T-helper 1 cell (primary cell): ENCODE data around the gene MAP2K7.
A peak's percentile ranks its signal among the peaks of the same experiment; 100 is the strongest.
"Not testable (repeated sequence)": the region's sequence is repeated elsewhere in the genome, so short reads cannot be mapped to it uniquely, and the experiment has no call there.

Source experiments
- DNase-seq, 5 donors: peaks; one replicate each; pipeline ENCODE4 v3.0.0-alpha.2; 2012 to 2020

Gene MAP2K7

DNA sequence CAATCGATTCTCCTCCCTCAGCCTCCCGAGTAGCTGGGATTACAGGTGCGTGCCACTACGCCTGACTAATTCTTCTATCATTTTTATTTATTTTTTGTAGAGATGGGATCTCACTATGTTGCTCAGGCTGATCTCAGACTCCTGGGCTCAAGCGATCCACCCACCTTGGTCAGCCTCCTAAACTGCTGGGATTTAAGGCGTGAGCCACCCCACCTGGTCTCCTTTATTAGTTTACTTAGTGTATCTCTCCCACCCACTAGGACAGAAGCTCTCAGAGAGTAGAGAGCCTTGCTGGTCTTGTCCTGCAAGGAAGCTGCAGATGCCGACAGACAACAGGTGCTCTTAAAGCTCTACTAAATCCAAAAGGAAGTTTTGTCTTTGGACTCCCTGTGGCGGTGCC lies 17.9 kb upstream of the MAP2K7 start:
- no peak for DNase-seq

DNA sequence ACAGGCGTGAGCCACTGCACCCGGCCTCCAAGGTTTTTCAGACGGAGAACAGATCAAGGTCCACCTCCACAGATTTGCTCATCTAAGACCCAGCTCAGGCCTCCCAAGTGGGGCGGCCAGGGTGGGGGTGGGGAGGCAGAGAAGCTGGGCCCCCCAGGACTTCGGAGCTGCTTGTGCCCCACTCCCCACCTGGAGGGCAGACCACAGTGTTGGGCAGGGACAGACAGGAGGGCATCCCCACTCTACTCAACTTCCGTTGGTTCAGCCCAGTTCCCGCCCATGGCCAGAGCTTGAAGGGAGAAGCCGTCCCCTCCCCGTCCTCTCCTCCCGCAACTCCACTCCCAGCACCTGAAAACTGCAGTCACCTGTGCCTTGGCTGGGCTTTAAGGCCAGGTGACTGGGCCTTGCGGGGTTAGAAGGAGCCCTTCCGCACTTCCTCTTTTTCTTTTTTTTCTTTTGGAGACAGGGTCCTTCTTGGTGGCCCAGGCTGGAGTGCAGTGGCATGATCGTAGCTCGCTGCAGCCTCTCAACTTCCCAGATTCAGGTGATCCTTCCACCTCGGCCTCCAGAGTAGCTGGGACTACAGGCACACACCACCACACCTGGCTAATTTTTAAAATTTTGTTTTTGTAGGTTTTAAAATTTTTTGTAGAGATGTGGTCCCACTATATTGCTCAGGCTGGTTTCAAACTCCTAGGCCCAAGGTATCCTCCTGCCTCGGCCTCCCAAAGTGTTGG lies 16.1 kb upstream of the MAP2K7 start:
- no peak for DNase-seq

DNA sequence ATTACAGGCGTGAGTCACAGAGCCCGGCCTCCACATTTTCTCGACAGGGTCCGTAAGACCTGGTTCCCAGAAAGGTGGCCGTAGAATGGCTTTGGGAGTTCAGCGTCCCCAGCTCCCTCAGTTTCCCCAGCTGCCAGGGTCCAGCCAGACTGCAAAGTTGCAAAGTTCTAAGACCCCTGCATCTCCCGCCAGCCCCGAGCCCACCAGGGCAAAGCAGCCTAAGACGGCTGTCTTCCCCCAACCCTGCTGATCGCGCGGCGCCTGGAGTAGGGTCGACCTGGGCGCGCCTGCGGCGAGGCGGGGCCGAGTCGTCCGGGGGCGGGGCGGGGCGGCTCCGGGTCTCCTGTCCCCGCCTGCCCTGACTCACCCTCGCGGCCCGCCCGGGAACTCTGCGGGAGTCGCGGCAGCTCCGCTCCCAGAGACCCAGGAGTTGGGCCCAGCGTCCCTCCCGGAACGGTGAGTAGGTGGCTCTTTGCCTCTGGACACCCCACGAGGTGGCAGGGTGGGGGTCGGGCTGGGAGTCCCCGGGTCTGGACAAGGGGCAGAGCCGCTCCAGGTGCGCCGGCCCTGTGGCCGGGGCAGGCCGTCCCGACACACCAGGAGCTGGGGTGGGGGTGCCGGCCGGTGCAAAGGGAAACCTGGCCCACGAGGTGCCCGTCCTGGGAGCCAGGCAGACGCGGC lies 15.4 kb upstream of the MAP2K7 start, which contains the start of gene LRRC8E:
Gene LRRC8E (plus strand): TSS at position 366 of the 681 bp plus-strand sequence. CDS start 7,094 bp downstream, outside the sequence.
- no peak for DNase-seq

GRCh38 chr19:7888826-7889217 lies 14.9 kb upstream of the MAP2K7 start:
- no peak for DNase-seq

- DNase-seq, result not testable (repeated sequence)
Observed at GRCh38 chr19:7893362-7894101, 10.1 kb upstream of the MAP2K7 start.

GRCh38 chr19:7894612-7895309 lies 8.9 kb upstream of the MAP2K7 start:
- no peak for DNase-seq

DNA sequence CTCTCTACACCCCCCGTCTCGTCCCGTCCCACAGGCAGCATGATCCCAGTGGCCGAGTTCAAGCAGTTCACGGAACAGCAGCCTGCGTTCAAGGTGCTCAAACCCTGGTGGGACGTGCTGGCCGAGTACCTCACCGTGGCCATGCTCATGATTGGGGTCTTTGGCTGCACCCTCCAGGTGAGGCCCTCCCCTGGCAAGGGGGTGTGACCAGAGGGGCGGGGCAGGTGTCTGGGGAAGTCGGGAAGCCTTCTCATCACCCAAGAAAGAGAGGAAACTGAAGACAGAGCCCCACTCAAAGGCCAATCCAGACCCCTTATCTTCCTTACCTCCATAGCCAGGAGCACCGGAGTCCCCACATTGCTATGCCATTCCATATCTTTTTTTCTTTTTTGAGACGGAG lies 8.1 kb upstream of the MAP2K7 start:
- no peak for DNase-seq

DNA sequence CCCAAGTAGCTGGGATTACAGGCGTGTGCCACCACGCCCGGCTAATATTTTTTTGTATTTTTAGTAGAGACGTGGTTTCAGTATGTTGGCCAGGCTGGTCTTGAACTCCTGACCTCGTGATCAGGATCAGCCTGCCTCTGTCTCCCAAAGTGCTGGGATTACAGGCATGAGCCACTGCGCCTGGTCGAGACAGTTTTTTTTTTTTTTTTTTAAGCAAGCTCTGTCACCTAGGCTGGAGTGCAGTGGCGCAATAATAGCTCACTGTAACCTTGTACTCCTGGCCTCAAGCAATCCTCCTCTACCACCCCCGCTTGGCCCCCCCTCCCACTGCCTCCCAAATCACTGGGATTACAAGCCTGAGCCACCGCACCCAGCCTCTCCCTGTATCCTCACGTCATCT lies 6.4 kb upstream of the MAP2K7 start:
- DNase-seq, result no peak

DNA sequence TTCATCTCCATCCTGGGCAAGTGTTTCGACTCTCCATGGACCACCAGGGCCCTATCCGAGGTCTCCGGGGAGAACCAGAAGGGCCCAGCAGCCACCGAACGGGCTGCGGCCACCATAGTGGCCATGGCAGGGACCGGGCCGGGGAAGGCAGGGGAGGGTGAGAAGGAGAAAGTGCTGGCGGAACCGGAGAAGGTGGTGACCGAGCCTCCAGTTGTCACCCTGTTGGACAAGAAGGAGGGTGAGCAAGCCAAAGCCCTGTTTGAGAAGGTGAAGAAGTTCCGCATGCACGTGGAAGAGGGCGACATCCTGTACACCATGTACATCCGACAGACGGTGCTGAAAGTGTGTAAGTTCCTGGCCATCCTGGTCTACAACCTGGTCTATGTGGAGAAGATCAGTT lies 4.7 kb upstream of the MAP2K7 start:
- DNase-seq, result no peak

GRCh38 chr19:7899751-7900378 lies 3.8 kb upstream of the MAP2K7 start:
- no peak for DNase-seq

DNA sequence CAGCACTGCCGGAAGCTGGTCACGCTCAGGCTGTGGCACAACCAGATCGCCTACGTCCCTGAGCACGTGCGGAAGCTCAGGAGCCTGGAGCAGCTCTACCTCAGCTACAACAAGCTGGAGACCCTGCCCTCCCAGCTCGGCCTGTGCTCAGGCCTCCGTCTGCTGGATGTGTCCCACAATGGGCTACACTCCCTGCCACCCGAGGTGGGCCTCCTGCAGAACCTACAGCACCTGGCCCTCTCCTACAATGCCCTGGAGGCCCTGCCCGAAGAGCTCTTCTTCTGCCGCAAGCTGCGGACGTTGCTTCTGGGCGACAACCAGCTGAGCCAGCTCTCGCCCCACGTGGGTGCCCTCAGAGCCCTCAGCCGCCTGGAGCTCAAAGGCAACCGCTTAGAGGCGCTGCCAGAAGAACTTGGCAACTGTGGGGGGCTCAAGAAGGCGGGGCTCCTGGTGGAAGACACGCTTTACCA lies 3.2 kb upstream of the MAP2K7 start:
- DNase-seq, result no peak

DNA sequence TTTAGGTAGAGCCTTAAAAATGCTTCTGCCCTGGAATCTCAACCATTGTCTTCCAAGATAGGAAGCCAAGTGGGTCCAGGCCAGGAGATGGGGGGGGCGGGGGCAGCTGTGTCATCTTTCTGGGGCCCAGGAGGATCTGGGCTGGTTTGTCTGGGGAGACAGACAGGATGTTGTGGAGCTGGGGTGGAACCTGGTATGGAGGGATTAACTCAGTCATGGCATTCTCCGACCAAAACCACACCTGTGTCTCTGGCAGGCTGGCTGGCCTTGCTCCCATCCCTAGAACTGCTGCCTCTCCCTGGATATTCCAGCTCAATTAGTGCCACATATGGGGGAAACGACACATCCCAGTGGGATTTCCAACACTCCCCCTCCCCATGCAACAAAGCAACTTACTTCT lies 2.7 kb upstream of the MAP2K7 start:
- DNase-seq, result no peak

- DNase-seq, result no peak
Observed at GRCh38 chr19:7901337-7901736, 2.3 kb upstream of the MAP2K7 start.

DNA sequence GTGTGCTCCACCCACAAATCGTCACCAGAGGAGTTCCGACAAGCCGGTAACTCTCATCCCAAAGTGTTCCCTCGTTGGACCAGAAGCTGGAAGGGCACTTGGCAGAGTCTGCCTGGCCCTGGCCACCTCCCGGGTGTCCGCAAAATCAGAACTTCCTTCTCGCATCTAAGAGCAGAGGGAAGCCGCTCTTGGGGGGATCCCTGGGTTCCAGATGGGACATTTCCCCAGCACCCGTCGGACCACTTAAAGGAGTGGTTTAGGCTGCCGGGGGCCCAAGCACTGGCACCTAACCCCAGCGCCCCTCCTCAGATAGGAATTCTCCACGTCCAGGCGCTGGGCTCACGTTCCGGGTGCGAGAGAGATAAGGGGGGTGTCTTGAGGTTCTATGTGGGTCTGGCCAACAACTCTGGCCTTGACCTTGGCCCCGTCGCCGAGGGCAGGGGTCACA lies 857 bp upstream of the MAP2K7 start:
- DNase-seq, result no peak

DNA sequence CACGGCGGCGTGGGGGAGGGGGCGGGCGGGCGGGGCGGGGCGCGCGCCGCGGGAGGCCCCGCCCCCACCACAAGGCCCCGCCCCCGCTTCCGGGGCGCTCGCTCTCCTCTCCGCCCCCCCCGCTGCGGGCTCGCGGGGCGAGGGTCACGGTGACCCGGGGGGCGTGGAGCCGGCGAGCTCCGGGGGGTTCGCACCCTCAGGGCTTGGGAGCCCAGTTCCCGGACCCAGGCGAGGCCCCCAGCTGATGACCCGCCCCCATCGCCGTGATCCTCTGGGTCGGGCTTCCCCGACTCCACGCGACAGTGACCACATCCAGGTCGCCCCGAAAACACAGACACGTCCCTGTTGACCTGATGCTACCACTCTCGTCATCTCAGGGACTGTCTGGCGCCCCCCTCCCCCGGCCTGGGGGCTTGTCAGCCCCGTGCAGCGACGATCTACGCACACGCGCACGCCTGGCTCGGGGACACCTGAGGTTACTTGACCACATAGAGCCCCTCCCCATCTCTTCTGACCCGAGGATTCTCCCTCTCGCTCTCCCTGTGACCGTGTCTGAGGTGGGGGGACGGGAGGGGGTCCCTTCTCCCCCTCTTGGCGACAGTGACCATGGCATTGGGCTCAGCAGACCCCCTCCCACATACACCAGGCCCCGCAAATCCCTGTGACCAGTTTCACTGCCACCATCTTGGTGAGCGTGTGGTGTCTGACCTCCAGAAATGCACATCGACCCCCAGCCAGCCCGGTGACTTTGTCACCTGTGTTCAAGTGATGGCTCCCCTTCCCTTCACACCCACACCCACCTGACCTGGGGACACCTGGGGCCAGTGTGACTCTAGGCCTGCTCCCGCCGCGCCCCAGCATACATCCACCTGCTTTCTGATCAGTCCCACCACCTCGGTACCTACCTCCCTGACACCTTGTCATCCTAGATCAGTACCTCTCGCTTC lies 670 bp downstream of the MAP2K7 start:
- DNase-seq, result peak; percentile 65 to 77 (median 70)

DNA sequence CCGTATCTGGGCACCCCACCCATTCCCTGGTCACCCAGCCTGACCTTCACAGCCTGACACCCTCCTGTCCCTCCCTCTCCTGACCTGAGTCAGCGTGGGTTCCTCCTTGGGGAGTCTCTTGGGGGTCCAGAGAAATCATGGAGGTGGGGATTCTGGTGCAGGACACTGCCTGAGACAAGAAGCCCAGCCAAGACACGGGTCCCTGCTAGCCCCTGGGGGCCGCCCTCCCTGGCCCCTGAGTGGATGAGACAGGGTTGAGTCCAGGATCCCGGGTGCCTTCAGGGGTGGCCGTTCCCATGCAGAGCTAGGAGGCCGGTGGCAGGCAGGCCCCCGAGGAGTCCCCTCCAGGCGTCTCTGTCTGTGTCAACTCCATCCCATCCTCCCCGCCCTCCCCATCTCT lies 1.6 kb downstream of the MAP2K7 start:
- DNase-seq, result no peak

DNA sequence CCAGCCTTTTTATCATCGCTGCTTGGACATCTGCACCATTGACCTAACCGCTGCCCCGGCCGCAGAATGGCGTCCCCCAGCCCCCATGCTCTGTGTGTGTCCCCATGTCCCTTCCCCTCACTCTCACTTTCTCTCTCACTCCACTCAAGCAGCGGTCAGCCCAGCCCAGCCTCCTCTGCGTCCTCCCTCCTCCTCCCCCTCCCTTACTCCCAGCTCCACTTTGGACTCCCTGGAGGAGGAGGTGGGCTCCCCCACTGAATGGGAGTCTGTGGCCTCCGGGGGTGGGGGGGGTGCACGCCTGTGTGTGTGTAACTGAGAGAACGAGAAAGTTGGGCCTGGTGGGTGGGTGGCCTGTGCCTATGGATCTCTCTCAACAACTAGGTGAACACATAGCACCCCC lies 2.2 kb downstream of the MAP2K7 start:
- no peak for DNase-seq

DNA sequence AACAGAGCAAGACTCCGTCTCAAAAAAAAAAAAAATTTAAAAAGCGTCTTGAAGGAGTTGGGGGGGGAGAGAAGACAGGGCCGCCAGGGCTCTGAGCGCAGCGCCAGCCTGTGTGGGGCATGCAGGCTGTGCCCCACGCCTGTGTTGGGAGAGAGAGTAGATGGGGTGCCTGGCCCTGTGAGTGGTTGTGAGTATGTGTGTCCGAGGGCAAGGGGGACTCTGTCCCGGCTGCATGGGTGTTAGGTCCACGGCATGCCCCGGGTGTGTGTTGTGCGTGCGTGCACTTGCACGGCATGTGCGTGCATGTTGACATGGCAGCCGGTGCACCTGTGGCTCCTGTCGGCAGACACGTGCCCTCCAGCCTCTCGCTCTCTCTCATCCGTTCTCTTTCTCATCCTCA lies 3.4 kb downstream of the MAP2K7 start:
- no peak for DNase-seq

DNA sequence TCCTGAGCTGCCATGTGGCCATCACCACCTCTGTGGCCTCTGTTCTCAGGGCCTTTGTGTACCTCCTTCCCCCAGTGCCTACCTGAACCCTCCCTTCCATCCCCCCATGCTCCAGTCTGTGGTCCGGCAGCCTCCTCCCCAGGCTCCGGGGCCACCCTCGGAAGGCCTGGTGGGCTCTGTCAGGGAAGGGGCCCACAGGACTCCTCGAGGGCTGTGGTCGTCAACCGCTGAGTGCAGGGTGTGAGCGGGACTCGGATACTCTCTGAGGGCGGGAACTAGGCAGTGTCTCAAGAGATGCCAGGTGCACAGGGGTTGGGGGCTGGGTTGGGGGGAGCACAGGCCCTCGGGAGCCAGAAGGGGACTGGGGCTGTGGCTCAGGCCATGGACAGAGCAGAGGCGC lies 3.9 kb downstream of the MAP2K7 start:
- no peak for DNase-seq

- DNase-seq, result no peak
Observed at GRCh38 chr19:7908078-7908699, 4.5 kb downstream of the MAP2K7 start.
